ENCODE results near the gene PXT1.

The PXT1 gene

GRCh38 chr6:36469148-36469661 is 26.6 kb upstream of the PXT1 start:
- TF ChIP-seq CTCF (IDR thresholded peaks at IDR 0.05), result no peak
- H3K36me3 Mint-ChIP-seq (ENCODE audit: low read depth), result peaks cover 56% of the 10 kb centered on the region
- no peaks in the 10 kb centered on the region for H3K4me1 Mint-ChIP-seq
- H3K4me3 Mint-ChIP-seq, result no peak overlapping the region
- peaks cover 6% of the 10 kb centered on the region for H3K9me3 Mint-ChIP-seq
- no peak overlapping the region for H3K27ac Mint-ChIP-seq
- DNase-seq, result no peak
- no peaks in the 10 kb centered on the region for H3K27me3 Mint-ChIP-seq (ENCODE audit: low read depth, poor library complexity)

- no peak for DNase-seq
- no peak for TF ChIP-seq CTCF (IDR thresholded peaks at IDR 0.05)
- peaks cover 6% of the 10 kb centered on the region for H3K9me3 Mint-ChIP-seq
These were observed 25.0 kb upstream of the PXT1 start for GRCh38 chr6:36467625-36468024.

GRCh38 chr6:36464233-36464632 is 21.6 kb upstream of the PXT1 start:
- no peak for DNase-seq
- Mint-ChIP-seq H3K36me3 (ENCODE audit: low read depth) (peaks cover 45% of the 10 kb centered on the region), H3K4me3 (no peak overlapping the region), H3K4me1 (no peaks in the 10 kb centered on the region), H3K9me3 (peaks cover 6% of the 10 kb centered on the region), H3K27me3 (ENCODE audit: low read depth, poor library complexity) (no peaks in the 10 kb centered on the region), H3K27ac (no peak overlapping the region)
- TF ChIP-seq CTCF (IDR thresholded peaks at IDR 0.05), result no peak

More at GRCh38 chr6:36467625-36468024, 25.0 kb upstream of the PXT1 start:
- H3K27me3 Mint-ChIP-seq (ENCODE audit: low read depth, poor library complexity), result no peaks in the 10 kb centered on the region
- H3K36me3 Mint-ChIP-seq (ENCODE audit: low read depth), result peaks cover 53% of the 10 kb centered on the region
- H3K27ac Mint-ChIP-seq, result no peak overlapping the region
- H3K4me3 Mint-ChIP-seq, result no peak overlapping the region
- no peaks in the 10 kb centered on the region for H3K4me1 Mint-ChIP-seq

- Mint-ChIP-seq H3K9me3 (peaks cover 6% of the 10 kb centered on the region), H3K27ac (no peak overlapping the region), H3K4me1 (no peaks in the 10 kb centered on the region), H3K4me3 (no peak overlapping the region), H3K27me3 (ENCODE audit: low read depth, poor library complexity) (no peaks in the 10 kb centered on the region), H3K36me3 (ENCODE audit: low read depth) (peaks cover 45% of the 10 kb centered on the region)
- DNase-seq, result no peak
- TF ChIP-seq CTCF (IDR thresholded peaks at IDR 0.05), result no peak
These were observed 21.0 kb upstream of the PXT1 start for GRCh38 chr6:36463676-36464075.

GRCh38 chr6:36461646-36462045 is 19.0 kb upstream of the PXT1 start:
- TF ChIP-seq CTCF (IDR thresholded peaks at IDR 0.05), result no peak
- no peak for DNase-seq
- H3K4me1 Mint-ChIP-seq, result no peaks in the 10 kb centered on the region
- peaks cover 50% of the 10 kb centered on the region for H3K36me3 Mint-ChIP-seq (ENCODE audit: low read depth)
- H3K9me3 Mint-ChIP-seq, result peaks cover 3% of the 10 kb centered on the region
- H3K27ac Mint-ChIP-seq, result no peak overlapping the region
- no peaks in the 10 kb centered on the region for H3K27me3 Mint-ChIP-seq (ENCODE audit: low read depth, poor library complexity)
- H3K4me3 Mint-ChIP-seq, result no peak overlapping the region

GRCh38 chr6:36460916-36461315 is 18.3 kb upstream of the PXT1 start:
- no peak overlapping the region for H3K4me3 Mint-ChIP-seq
- TF ChIP-seq CTCF (IDR thresholded peaks at IDR 0.05), result no peak
- H3K27me3 Mint-ChIP-seq (ENCODE audit: low read depth, poor library complexity), result no peaks in the 10 kb centered on the region
- no peak overlapping the region for H3K27ac Mint-ChIP-seq
- H3K4me1 Mint-ChIP-seq, result no peaks in the 10 kb centered on the region
- no peaks in the 10 kb centered on the region for H3K9me3 Mint-ChIP-seq
- DNase-seq, result no peak
- H3K36me3 Mint-ChIP-seq (ENCODE audit: low read depth), result peaks cover 46% of the 10 kb centered on the region
